T-helper 17 cell (primary cell): ENCODE measurements around the gene SPDYE6. TPM values are rescaled to one million over a fixed set of nuclear protein-coding genes. Genes with fewer than 3 reads are reported as not detected.
"Not testable (repeated sequence)": the region's sequence is repeated elsewhere in the genome, so short reads cannot be mapped to it uniquely, and the experiment has no call there.

Experiments
- ATAC-seq: fragments of 150-1000 bp; cut with Tn5 transposase; 2 replicates; pipeline ENCODE4 v1.10.0; 2021; ENCODE audit warnings: mild to moderate bottlenecking, moderate library complexity
- DNase-seq, 3 donors: peaks; one replicate each; pipeline versions ENCODE4 v3.0.0 to v3.0.0-alpha.2; 2020 to 2021
- H3K9me3 ChIP-seq: one replicate; pipeline ENCODE4 v1.7.0; 2013; ENCODE audit warnings: low read length, mild to moderate bottlenecking; ENCODE audit not compliant: control insufficient read depth, poor library complexity, severe bottlenecking
- H3K27ac Mint-ChIP-seq: one replicate; pipeline ENCODE4 v1.8.0; 2022; ENCODE audit warnings: mild to moderate bottlenecking, moderate library complexity, mixed read lengths
- H3K27me3 Mint-ChIP-seq: one replicate; pipeline ENCODE4 v1.8.0; 2022; ENCODE audit warnings: mixed read lengths
- H3K36me3 Mint-ChIP-seq: one replicate; pipeline ENCODE4 v1.8.0; 2022; ENCODE audit warnings: low read depth, mixed read lengths
- H3K4me1 Mint-ChIP-seq: one replicate; pipeline ENCODE4 v1.8.0; 2022; ENCODE audit warnings: mild to moderate bottlenecking, mixed read lengths
- H3K4me3 Mint-ChIP-seq: one replicate; pipeline ENCODE4 v1.8.0; 2022; ENCODE audit warnings: mild to moderate bottlenecking, moderate library complexity, mixed read lengths
- total RNA-seq, 4 donors: library from RNA in 2 of 4; stranded (reverse) in 2 of 4; gene quantifications; one replicate each; pipeline ENCODE4 v1.2.3 and lab custom pipeline; 2022 to 2026

SPDYE6 gene
- total RNA-seq, 2 donors from 2014 or later = not detected

DNA sequence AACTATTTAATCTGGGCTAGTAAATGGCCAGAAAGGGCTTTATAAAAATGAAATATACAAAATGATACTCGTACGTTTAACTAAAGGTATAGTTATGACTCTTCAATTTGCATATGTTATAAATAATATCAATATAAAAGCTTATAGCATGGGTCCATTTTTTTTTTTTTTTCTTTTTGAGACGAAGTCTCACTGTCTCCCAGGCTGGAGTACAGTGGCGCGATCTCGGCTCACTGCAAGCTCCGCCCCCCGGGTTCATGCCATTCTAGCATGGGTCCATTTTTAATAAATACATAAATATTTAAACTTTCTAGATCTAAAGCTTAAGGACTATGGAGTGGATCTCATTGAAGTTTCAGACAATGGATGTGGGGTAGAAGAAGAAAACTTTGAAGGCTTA, 19.2 kb downstream of the SPDYE6 start:
- ATAC-seq = not testable (repeated sequence)

DNA sequence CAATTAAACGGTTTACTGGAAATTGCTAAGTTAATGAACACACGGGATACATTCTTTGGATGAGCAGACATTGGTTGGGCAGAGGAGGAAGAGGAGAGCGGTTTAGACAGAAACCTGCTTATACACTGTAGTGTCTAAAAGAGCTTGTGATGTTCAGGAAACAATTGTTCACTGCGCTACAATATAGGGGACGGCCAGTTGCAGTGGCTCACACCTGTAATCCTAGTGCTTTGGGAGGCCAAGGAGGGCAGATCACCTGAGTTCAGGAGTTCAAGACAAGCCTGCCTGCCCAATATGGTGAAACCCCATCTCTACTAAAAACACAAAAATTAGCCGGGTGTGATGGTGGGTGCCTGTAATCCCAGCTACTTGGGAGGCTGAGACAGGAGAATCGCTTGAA, 20.7 kb downstream of the SPDYE6 start:
- H3K4me3 Mint-ChIP-seq, DNase-seq, ATAC-seq, H3K9me3 ChIP-seq, H3K4me1 Mint-ChIP-seq, H3K36me3 Mint-ChIP-seq, H3K27ac Mint-ChIP-seq: not testable (repeated sequence)
- peaks cover 14% of the 10 kb centered on the region for H3K27me3 Mint-ChIP-seq

More for the DNA sequence above, 19.2 kb downstream of the SPDYE6 start:
- H3K36me3 Mint-ChIP-seq, H3K27ac Mint-ChIP-seq, H3K4me1 Mint-ChIP-seq, DNase-seq, H3K4me3 Mint-ChIP-seq, H3K27me3 Mint-ChIP-seq, H3K9me3 ChIP-seq: not testable (repeated sequence)

DNA sequence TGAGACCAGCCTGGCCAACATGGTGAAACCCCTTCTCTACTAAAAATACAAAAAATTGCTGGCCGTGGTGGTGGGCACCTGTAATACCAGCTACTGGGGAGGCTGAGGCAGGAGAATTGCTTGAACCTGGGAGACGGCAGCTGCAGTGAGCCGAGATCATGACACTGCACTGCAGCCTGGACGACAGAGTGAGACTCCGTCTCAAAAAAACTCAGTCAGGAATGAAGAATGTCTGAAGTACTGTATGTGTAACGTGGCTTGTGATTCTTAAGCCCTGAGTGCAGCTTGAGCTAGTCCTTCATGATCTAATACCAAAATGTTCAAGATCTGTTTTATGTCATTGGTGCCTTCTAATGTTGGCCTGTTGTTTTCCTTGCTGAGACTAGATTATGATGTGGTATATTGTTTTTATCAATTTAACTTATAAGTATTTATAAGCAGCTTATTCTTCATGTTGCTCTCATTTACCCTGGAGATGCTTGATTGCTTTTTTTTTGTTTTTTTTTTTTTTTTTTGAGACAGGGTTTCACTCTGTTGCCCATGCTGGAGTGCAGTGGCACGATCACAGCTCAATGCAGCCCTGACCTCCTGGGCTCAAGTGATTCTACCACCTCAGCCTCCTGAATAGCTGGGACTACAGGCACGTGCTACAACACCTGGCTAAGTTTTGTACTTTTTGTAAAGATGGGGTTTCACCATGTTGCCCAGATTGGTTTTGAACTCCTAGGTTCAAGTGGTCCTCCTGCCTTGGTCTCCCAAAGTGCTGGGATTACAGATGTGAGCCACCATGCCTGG, 25.4 kb downstream of the SPDYE6 start:
- H3K4me1 Mint-ChIP-seq = not testable (repeated sequence)

DNA sequence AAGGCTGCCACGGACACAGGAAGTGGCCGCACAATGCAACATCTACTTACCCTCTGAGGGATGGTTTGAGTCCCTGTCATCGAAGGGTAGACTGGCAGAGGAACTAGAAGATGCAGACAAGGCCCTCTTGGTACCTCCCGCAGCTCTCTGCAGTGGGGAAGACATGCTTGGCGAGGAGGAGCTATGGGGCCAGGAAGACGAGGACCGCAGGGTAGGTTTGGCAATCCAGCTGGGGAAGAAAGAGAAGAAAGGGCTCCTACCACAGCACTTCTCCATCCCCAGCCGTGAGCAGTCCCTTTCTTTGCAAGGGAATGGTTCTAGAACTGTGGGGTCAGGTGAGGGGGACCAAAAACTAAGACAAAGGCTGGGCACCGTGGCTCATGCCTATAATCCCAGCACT, 26.9 kb downstream of the SPDYE6 start:
- not testable (repeated sequence) for H3K9me3 ChIP-seq, DNase-seq, H3K4me3 Mint-ChIP-seq, H3K4me1 Mint-ChIP-seq, ATAC-seq, H3K36me3 Mint-ChIP-seq
- peaks cover 24% of the 10 kb centered on the region for H3K27me3 Mint-ChIP-seq
- H3K27ac Mint-ChIP-seq = peak overlapping the region; percentile 43

More for the DNA sequence above, 25.4 kb downstream of the SPDYE6 start:
- not testable (repeated sequence) for H3K4me3 Mint-ChIP-seq, ATAC-seq, DNase-seq, H3K9me3 ChIP-seq, H3K27ac Mint-ChIP-seq, H3K36me3 Mint-ChIP-seq
- H3K27me3 Mint-ChIP-seq = peaks cover 28% of the 10 kb centered on the region

DNA sequence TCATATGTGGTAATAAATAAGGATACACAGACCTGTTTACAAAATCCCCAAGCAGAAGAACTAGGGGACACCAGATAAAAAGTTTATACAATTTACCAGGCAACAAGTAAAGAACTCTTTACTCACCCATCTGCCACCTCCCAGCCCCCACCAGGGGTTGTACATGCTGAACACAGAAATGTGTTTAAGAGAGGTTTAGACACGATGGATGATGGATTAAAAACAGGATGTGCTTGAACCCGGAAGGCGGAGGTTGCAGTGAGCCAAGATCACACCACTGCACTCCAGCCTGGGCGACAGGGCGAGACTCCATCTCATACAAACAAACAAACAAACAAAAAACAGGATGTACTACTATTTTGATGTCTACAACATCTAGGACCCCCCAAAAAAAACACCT, 27.4 kb downstream of the SPDYE6 start:
- Mint-ChIP-seq H3K27ac (peak overlapping the region; percentile 43), H3K27me3 (peaks cover 29% of the 10 kb centered on the region)
- not testable (repeated sequence) for H3K36me3 Mint-ChIP-seq, ATAC-seq, H3K4me3 Mint-ChIP-seq, H3K4me1 Mint-ChIP-seq, H3K9me3 ChIP-seq, DNase-seq

DNA sequence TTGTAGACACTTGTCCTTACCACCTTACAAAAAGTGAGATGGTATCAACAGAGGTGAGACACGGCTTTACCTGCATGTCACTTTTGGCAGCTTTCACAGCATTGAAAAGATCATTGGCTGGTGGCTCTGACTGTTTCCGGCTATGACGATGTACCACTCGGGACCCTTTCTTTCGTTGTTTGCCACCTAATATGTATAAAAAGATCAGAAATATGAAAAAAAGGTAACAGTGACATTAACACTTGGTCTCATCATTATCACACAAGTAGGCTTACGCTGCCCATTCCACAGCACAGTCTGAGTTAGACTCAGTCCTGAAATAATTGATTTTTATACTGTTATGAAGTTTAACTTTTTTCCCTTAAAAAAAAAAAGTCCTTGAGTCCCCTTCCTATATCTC, 29.1 kb downstream of the SPDYE6 start:
- H3K9me3 ChIP-seq, H3K27ac Mint-ChIP-seq, ATAC-seq, H3K4me1 Mint-ChIP-seq, H3K36me3 Mint-ChIP-seq, DNase-seq: not testable (repeated sequence)
- Mint-ChIP-seq H3K27me3 (peaks cover 33% of the 10 kb centered on the region), H3K4me3 (peak overlapping the region; percentile 49)

DNA sequence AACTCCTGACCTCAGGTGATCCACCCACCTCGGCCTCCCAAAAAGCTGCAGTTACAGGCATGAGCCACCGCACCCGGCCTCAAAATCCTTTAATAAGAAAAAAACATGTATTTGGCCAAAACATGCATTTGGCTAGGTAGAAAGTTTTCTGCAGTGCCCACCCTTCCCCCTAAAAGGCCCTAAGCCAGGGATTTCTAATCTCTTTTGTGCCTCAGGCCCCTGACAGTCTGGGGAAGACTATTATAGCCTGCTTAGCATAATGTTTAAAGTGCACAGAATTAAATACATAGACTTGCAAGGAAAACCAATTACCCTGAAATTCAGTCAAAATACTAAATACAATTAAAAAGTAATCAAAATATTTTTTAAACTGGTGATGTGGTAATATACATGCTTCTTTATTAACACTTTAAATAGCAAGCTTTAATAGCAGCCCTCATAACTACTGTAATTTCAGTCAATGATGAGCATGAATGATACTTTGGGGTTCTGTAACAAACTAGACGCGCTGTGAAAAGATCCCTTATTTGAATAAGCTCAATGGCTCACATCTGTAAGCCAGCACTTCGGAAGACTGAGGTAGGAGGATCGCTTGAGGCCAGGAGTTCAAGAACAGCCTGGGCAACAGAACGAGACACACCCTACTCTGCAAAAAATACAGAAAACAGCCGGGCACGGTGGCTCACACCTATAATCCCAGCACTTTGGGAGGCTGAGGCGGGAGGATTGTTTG, 29.9 kb downstream of the SPDYE6 start:
- no peaks in the 10 kb centered on the region for H3K36me3 Mint-ChIP-seq
- no peak for ATAC-seq
- H3K9me3 ChIP-seq = no peaks in the 10 kb centered on the region
- H3K4me3 Mint-ChIP-seq = no peak overlapping the region
- peaks cover 30% of the 10 kb centered on the region for H3K27me3 Mint-ChIP-seq
- H3K27ac Mint-ChIP-seq = no peak overlapping the region
- no peak for DNase-seq
- H3K4me1 Mint-ChIP-seq = peaks cover 3% of the 10 kb centered on the region

DNA sequence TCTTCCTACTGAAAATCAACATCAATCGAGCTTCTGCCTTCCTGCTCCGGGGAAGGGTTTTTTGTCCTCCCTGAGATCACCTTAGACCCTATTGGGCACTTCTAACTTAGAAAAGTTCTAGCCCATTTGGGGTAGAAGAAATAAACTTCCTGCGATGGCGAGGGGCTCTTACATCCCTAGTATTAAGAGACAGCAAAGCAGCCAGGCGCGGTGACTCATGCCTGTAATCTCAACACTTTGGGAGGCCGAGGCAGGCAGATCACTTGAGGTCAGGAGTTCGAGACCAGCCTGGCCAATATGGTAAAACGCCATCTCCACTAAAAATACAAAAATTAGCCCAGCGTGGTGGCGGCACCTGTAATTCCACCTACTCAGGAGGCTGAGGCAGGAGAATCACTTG, 31.1 kb downstream of the SPDYE6 start:
- not testable (repeated sequence) for H3K36me3 Mint-ChIP-seq, H3K9me3 ChIP-seq, H3K27ac Mint-ChIP-seq, ATAC-seq, H3K4me1 Mint-ChIP-seq, H3K4me3 Mint-ChIP-seq, DNase-seq
- H3K27me3 Mint-ChIP-seq = peaks cover 30% of the 10 kb centered on the region

DNA sequence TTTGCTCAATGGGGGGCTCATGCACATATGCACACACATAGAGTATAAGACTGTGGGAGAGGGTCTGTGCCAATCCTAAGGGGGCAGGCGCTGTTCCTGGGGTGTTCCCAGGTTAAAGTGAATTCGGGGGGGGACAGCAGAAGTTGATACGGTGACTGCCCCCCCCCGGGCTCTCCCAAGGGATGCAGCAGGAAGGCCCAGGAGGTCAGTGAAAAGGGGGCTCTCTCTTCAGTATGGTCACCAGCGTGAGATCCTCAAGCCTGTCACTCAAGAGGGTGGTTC, 32.4 kb downstream of the SPDYE6 start:
- Mint-ChIP-seq H3K27me3 (peaks cover 30% of the 10 kb centered on the region), H3K4me3 (no peak overlapping the region)

DNA sequence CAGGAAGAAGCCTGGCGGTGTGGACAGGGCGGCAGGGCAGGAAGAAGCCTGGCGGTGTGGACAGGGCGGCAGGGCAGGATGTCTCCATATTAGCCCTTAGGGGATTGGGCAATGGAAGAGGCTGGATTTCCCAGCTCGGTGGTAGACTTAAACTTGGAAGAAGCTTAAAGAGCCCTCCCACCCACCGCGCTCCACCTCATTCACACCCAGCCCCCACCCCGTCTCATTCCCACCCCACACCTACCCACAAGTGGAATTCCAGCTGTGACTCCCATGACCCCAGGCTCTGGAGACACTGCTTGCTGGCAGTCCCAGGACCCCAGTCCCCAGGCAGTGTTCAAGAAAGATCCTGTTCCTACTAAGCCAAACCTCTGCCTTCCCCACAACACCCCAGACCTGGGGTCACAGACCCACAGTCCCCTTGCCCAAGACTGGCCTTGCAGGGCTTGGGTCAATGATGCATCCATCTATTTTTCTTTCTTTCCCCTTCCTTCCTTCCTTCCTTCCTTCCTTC, 34.0 kb downstream of the SPDYE6 start:
- peaks cover 3% of the 10 kb centered on the region for H3K4me1 Mint-ChIP-seq
- ATAC-seq = no peak
- H3K9me3 ChIP-seq = no peaks in the 10 kb centered on the region
- peak overlapping the region; percentile 72 for H3K4me3 Mint-ChIP-seq
- H3K27ac Mint-ChIP-seq = no peak overlapping the region
- no peak for DNase-seq
- no peaks in the 10 kb centered on the region for H3K36me3 Mint-ChIP-seq
- H3K27me3 Mint-ChIP-seq = peaks cover 18% of the 10 kb centered on the region

More for the DNA sequence above, 32.4 kb downstream of the SPDYE6 start:
- Mint-ChIP-seq H3K27ac (peak overlapping the region; percentile 57), H3K36me3 (no peaks in the 10 kb centered on the region), H3K4me1 (peaks cover 3% of the 10 kb centered on the region)
- ATAC-seq (no peak), DNase-seq (no peak)
- no peaks in the 10 kb centered on the region for H3K9me3 ChIP-seq

DNA sequence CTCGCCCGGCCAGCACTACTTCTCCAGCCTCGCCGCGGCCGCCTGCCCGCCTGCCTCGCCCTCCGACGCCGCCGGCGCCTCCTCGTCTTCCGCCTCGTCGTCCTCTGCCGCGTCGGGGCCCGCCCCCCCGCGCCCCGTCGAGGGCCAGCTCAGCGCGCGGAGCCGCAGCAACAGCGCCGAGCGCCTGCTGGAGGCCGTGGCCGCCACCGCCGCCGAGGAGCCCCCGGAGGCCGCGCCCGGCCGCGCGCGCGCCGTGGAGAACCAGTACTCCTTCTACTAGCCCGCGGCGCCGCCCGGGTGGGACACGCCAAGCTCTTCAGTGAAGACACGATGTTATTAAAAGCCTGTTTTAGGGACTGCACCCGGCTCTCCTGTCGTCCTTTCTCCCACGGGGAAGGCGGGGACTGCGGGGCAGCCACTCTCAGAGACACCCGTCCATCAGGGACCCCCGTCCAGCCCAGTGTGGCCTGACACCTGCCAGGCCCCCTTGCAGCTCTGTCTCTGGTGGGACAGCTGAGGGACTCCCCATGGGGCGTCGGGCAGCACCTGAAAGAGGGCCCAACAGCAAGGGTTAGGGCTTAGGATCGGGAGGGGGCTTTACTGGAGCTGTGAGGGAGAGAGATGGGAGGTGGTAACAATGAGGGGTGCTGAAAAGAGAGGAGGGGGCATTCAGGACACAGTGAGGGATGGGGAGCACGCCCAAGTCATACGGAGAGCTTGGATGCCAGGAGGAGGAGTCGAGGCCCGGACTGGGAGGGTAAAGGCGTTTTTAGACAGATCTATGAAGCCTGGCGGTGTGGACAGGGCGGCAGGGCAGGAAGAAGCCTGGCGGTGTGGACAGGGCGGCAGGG, 34.7 kb downstream of the SPDYE6 start:
- peaks cover 16% of the 10 kb centered on the region for H3K27me3 Mint-ChIP-seq
- no peak overlapping the region for H3K4me3 Mint-ChIP-seq
- peak; percentile 58 for ATAC-seq
- H3K27ac Mint-ChIP-seq = no peak overlapping the region
- no peaks in the 10 kb centered on the region for H3K36me3 Mint-ChIP-seq
- DNase-seq = no peak
- peaks cover 3% of the 10 kb centered on the region for H3K4me1 Mint-ChIP-seq
- H3K9me3 ChIP-seq = no peaks in the 10 kb centered on the region

DNA sequence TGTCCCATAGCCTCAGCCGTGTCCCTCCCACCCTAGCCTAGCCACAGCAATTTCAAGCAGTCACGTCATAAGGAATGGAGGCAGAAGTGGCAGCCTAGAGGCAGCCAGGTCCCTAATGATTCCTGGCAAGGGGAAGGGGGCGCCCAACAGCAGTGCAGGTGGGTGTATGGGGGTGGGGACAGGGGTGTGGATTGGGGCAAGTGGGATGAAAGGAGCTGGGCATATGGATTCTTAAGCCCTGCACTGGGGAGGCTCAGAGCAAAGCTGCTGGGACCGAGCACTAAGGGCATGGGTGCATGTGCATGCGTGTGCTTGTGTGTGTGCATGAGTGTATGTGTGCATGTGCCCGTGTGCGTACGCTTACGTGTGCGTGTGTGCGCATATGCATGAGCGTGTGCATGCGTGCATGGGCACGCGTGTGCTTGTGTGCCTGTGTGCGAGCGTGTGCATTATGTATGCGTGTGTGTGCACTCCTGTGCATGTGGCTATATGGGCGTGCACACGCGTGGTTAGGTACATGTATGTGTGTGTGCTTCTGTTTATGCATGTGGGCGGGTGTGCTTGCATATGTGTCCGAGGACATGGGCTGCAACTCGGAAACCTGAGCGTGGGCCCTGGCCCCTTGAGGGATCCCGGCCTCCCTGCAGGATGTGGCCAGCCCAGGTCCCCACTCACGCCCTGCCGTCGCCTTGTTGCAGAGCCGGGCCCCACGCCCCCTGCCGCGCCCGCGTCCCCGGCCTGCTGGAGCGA, 35.5 kb downstream of the SPDYE6 start:
- Mint-ChIP-seq H3K27me3 (peaks cover 16% of the 10 kb centered on the region), H3K27ac (no peak overlapping the region), H3K36me3 (no peaks in the 10 kb centered on the region), H3K4me1 (peaks cover 3% of the 10 kb centered on the region), H3K4me3 (no peak overlapping the region)
- ATAC-seq (no peak), DNase-seq (no peak)
- no peaks in the 10 kb centered on the region for H3K9me3 ChIP-seq
